ENCODE results near the gene UBQLN4.

Gene UBQLN4

GRCh38 chr1:156053768-156054499 is at the start of gene UBQLN4:
Gene UBQLN4 (minus strand): TSS chr1:156053798. CDS start chr1:156053701, 97 bp downstream.
- FAIRE-seq: no peak

- no peak for FAIRE-seq
Observed at GRCh38 chr1:156102633-156103511, 49.3 kb upstream of the UBQLN4 start.

- no peak for FAIRE-seq
Observed at GRCh38 chr1:156101880-156102279, 48.3 kb upstream of the UBQLN4 start.

GRCh38 chr1:156100205-156100995 is 46.8 kb upstream of the UBQLN4 start:
- FAIRE-seq: no peak

GRCh38 chr1:156099282-156099681 is 45.7 kb upstream of the UBQLN4 start:
- FAIRE-seq: no peak

GRCh38 chr1:156098784-156099183 is 45.2 kb upstream of the UBQLN4 start:
- FAIRE-seq: no peak

GRCh38 chr1:156097499-156098178 is 44.0 kb upstream of the UBQLN4 start:
- FAIRE-seq: no peak

- no peak for FAIRE-seq
Observed at GRCh38 chr1:156096640-156097391, 43.2 kb upstream of the UBQLN4 start.

GRCh38 chr1:156095906-156096508 is 42.4 kb upstream of the UBQLN4 start:
- no peak for FAIRE-seq

- no peak for FAIRE-seq
Observed at GRCh38 chr1:156091610-156092009, 38.0 kb upstream of the UBQLN4 start.

- no peak for FAIRE-seq
Observed at GRCh38 chr1:156090840-156091188, 37.2 kb upstream of the UBQLN4 start.

GRCh38 chr1:156090138-156090839 is 36.7 kb upstream of the UBQLN4 start:
- no peak for FAIRE-seq

- FAIRE-seq: no peak
Observed at GRCh38 chr1:156089704-156090103, 36.1 kb upstream of the UBQLN4 start.

GRCh38 chr1:156086256-156086662 is 32.7 kb upstream of the UBQLN4 start:
- FAIRE-seq: no peak

- FAIRE-seq: no peak
Observed at GRCh38 chr1:156083800-156084790, 30.5 kb upstream of the UBQLN4 start.

- no peak for FAIRE-seq
Observed at GRCh38 chr1:156082309-156083091, 28.9 kb upstream of the UBQLN4 start, which contains the start of gene MEX3A. Gene MEX3A (minus strand): TSS chr1:156082465. CDS start chr1:156081998, 467 bp downstream.

GRCh38 chr1:156081917-156082308 is 28.3 kb upstream of the UBQLN4 start:
- no peak for FAIRE-seq

- no peak for FAIRE-seq
Observed at GRCh38 chr1:156081180-156081916, 27.8 kb upstream of the UBQLN4 start.

All from colon (tissue), 2 donors.